ENCODE data around the gene IGSF21.
A peak's percentile ranks its signal among the peaks of the same experiment; 100 is the strongest.

DNA sequence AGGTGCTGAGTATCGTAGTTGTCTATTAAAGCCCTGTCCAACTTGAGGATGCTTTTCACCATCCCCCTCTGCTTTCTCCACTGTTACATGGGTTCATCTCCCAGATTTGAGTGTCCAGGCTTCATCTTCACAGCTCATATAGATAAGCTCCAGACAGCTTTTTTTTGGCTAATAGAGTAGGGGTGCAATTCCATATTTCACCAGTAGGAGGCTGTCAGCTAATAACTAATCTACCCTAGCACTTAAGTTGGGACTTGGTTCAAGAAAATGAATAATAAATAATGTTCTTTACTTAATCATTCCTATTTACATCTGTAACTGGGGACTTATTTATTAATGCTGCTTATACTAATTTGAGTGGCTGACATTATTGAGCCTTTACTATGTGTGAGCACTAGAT, 124.5 kb downstream of the IGSF21 start:
- TF ChIP-seq, protein P1, sequence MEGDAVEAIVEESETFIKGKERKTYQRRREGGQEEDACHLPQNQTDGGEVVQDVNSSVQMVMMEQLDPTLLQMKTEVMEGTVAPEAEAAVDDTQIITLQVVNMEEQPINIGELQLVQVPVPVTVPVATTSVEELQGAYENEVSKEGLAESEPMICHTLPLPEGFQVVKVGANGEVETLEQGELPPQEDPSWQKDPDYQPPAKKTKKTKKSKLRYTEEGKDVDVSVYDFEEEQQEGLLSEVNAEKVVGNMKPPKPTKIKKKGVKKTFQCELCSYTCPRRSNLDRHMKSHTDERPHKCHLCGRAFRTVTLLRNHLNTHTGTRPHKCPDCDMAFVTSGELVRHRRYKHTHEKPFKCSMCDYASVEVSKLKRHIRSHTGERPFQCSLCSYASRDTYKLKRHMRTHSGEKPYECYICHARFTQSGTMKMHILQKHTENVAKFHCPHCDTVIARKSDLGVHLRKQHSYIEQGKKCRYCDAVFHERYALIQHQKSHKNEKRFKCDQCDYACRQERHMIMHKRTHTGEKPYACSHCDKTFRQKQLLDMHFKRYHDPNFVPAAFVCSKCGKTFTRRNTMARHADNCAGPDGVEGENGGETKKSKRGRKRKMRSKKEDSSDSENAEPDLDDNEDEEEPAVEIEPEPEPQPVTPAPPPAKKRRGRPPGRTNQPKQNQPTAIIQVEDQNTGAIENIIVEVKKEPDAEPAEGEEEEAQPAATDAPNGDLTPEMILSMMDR (IDR thresholded peaks at IDR 0.05; ENCODE audit: low read depth, low read length, poor library complexity, severe bottlenecking), result peak; percentile 56
- no peak for TF ChIP-seq EZH2phosphoT487 (IDR thresholded peaks at IDR 0.05; ENCODE audit: borderline replicate concordance, low read length)
